Measurements from ENCODE around the gene VEGFA.

VEGFA gene

DNA sequence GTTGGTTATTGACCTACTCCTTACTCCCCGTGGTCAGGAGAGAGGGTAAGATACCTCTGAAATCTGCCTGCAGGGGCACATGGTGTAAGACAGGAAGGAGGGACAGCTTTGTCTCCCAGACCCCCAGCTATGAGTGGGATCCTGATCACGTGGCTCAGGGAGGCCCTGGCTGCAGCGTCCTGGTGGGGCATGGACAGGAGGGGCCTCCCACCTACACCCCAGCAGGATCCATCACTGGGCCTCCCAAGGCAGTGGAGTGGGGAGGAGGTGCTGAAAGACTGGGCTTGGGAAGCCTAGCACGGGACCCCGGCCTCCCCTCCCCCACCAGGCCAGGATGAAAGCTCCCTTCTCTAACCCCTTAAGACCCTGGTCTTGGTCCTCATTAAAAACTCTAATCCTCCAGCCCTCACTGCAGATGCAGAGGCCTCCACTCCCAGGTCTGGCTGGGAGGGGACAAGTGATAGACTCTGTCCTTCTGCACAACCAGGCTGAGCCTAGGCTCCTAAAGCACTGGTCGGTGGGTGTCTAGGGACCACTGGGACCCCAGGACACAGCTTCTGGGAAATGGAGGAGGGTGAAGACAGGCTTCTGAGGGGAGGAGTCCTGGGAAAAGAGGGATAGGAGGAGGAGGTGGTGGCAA lies 29.6 kb upstream of the VEGFA start:
- no peak overlapping the region for H3K4ac ChIP-seq (ENCODE audit: low read depth, low read length)
- no peaks in the 10 kb centered on the region for H3K79me1 ChIP-seq (ENCODE audit: low read length)
- no peaks in the 10 kb centered on the region for H3K79me2 ChIP-seq (ENCODE audit: control insufficient read depth, insufficient read depth, low read length, poor library complexity)
- H3K36me3 ChIP-seq (ENCODE audit: control insufficient read depth in 1 of 2, insufficient read depth in 2 of 2, low read length in 2 of 2), result no peaks in the 10 kb centered on the region
- no peak overlapping the region for H3K27ac ChIP-seq (ENCODE audit: low read depth, low read length)
- H2BK120ac ChIP-seq (ENCODE audit: insufficient read depth, low read length, poor library complexity), result no peak overlapping the region
- no peak overlapping the region for H2BK12ac ChIP-seq (ENCODE audit: low read length)
- H2AFZ ChIP-seq (ENCODE audit: insufficient read depth, low read length, poor library complexity), result no peak overlapping the region
- H4K12ac ChIP-seq (ENCODE audit: low read depth, low read length), result no peak overlapping the region
- no peak overlapping the region for H3K9ac ChIP-seq (ENCODE audit: low read length)
- H4K8ac ChIP-seq (ENCODE audit: low read depth, low read length), result no peak overlapping the region
- no peak overlapping the region for H2AK5ac ChIP-seq (ENCODE audit: low read length)
- no peak for DNase-seq
- H3K4me3 ChIP-seq (ENCODE audit: low read depth, low read length), result no peak overlapping the region
- no peak overlapping the region for H3K14ac ChIP-seq (ENCODE audit: low read length)
- no peak overlapping the region for H3K4me2 ChIP-seq (ENCODE audit: low read length)
- no peak overlapping the region for H3K23ac ChIP-seq (ENCODE audit: low read length)
- H3K27me3 ChIP-seq (ENCODE audit: insufficient read depth, low read length), result no peaks in the 10 kb centered on the region
- peaks cover 0 to 3% of the 10 kb centered on the region in 2 experiments for H3K4me1 ChIP-seq (ENCODE audit: control insufficient read depth in 1 of 2, insufficient read depth in 2 of 2, low read length in 2 of 2)
- WGBS (ENCODE audit: extremely low coverage, insufficient coverage, insufficient read length), result no CpG with 5 or more reads among the region's 6 CpGs
- no peak overlapping the region for H4K91ac ChIP-seq (ENCODE audit: low read depth, low read length)
- no peak overlapping the region for H2BK5ac ChIP-seq (ENCODE audit: low read depth, low read length, poor library complexity)
- H3K18ac ChIP-seq (ENCODE audit: low read length), result no peak overlapping the region
- peaks cover 8% of the 10 kb centered on the region for H3K9me3 ChIP-seq (ENCODE audit: insufficient read depth, low read depth, low read length)

DNA sequence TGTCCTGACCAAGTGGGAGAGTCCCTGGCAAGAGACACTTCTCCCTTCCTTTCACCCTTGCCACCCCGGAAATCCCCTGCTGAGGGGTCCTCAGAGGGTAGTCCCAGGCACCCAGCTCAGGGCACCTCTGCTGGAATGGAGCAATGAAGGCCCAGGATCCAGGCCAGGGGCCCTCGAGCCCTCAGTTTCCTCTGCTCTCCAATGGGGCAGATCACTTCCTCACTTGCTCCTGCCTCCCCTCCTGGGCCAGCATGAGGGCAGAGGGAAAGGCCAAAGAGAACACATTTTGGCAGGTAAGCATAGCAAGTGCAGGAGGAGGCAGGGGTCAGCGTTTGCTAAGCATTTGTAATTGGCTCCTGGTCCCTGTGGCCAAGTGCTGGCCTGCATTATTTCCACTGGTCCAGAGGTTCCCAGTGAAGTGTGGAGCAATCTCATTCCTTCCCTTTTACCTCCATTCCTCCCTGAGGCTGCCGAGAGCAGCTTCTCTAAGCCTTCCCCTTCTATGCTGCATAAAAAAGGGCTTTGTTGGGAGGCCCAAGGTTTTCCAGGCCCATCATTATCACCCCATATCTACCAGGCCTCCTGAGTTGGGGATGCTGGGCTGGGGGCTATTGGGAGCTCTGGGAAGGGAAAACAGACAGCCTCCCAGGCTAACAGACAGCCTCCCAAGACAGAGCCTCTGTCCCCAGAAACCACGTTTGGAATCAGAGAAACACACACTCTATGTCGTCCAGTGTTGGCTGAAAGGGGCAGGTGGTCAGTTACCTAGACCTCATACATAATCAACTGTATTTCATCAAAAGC lies 28.8 kb upstream of the VEGFA start:
- no peak overlapping the region for H3K27ac ChIP-seq (ENCODE audit: low read depth, low read length)
- WGBS (ENCODE audit: extremely low coverage, insufficient coverage, insufficient read length), result no CpG with 5 or more reads among the region's 6 CpGs

DNA sequence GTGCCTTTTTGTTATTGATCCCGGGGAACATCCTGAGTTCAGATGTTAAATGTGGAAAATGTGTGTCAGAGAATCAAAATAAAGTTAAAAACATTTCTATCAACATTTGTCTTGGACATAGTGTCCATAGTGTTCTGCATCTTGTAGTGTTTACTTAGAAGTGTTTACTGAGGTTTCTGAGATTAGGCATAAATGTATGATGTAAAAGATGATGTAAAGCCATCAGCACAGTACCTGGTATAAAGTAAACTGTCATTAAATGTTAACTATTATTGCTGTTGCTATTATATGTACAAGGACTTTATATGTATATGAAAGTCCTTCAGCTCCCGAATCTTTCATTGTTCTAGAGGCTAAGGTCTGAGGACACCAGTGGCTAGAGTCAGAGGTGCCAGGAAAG lies 28.2 kb upstream of the VEGFA start:
- DNase-seq, result no peak
- H2BK12ac ChIP-seq (ENCODE audit: low read length), result no peak overlapping the region
- no peak overlapping the region for H4K91ac ChIP-seq (ENCODE audit: low read depth, low read length)
- H3K23ac ChIP-seq (ENCODE audit: low read length), result no peak overlapping the region
- H3K9me3 ChIP-seq (ENCODE audit: insufficient read depth, low read depth, low read length), result peaks cover 8% of the 10 kb centered on the region
- no peak overlapping the region for H3K27ac ChIP-seq (ENCODE audit: low read depth, low read length)
- H2BK5ac ChIP-seq (ENCODE audit: low read depth, low read length, poor library complexity), result no peak overlapping the region
- H3K79me1 ChIP-seq (ENCODE audit: low read length), result no peaks in the 10 kb centered on the region
- H3K4me2 ChIP-seq (ENCODE audit: low read length), result no peak overlapping the region
- H3K9ac ChIP-seq (ENCODE audit: low read length), result no peak overlapping the region
- no peak overlapping the region for H3K4ac ChIP-seq (ENCODE audit: low read depth, low read length)
- no peaks in the 10 kb centered on the region for H3K79me2 ChIP-seq (ENCODE audit: control insufficient read depth, insufficient read depth, low read length, poor library complexity)
- no peak overlapping the region for H3K4me3 ChIP-seq (ENCODE audit: low read depth, low read length)
- no peaks in the 10 kb centered on the region for H3K27me3 ChIP-seq (ENCODE audit: insufficient read depth, low read length)
- H2BK120ac ChIP-seq (ENCODE audit: insufficient read depth, low read length, poor library complexity), result no peak overlapping the region
- no peak overlapping the region for H4K12ac ChIP-seq (ENCODE audit: low read depth, low read length)
- WGBS (ENCODE audit: extremely low coverage, insufficient coverage, insufficient read length), result no CpG with 5 or more reads among the region's 2 CpGs
- H3K14ac ChIP-seq (ENCODE audit: low read length), result no peak overlapping the region
- H2AFZ ChIP-seq (ENCODE audit: insufficient read depth, low read length, poor library complexity), result no peak overlapping the region
- H3K18ac ChIP-seq (ENCODE audit: low read length), result no peak overlapping the region
- peaks cover 0 to 3% of the 10 kb centered on the region in 2 experiments for H3K4me1 ChIP-seq (ENCODE audit: control insufficient read depth in 1 of 2, insufficient read depth in 2 of 2, low read length in 2 of 2)
- no peak overlapping the region for H2AK5ac ChIP-seq (ENCODE audit: low read length)
- no peaks in the 10 kb centered on the region for H3K36me3 ChIP-seq (ENCODE audit: control insufficient read depth in 1 of 2, insufficient read depth in 2 of 2, low read length in 2 of 2)
- H4K8ac ChIP-seq (ENCODE audit: low read depth, low read length), result no peak overlapping the region

More for the DNA sequence above, 28.8 kb upstream of the VEGFA start:
- H3K18ac ChIP-seq (ENCODE audit: low read length), result no peak overlapping the region
- DNase-seq, result peak; percentile 33 to 64
- no peak overlapping the region for H3K9ac ChIP-seq (ENCODE audit: low read length)
- no peaks in the 10 kb centered on the region for H3K79me1 ChIP-seq (ENCODE audit: low read length)
- H4K8ac ChIP-seq (ENCODE audit: low read depth, low read length), result no peak overlapping the region
- no peak overlapping the region for H3K23ac ChIP-seq (ENCODE audit: low read length)
- no peak overlapping the region for H3K14ac ChIP-seq (ENCODE audit: low read length)
- no peak overlapping the region for H2AFZ ChIP-seq (ENCODE audit: insufficient read depth, low read length, poor library complexity)
- no peaks in the 10 kb centered on the region for H3K36me3 ChIP-seq (ENCODE audit: control insufficient read depth in 1 of 2, insufficient read depth in 2 of 2, low read length in 2 of 2)
- H2BK120ac ChIP-seq (ENCODE audit: insufficient read depth, low read length, poor library complexity), result no peak overlapping the region
- no peak overlapping the region for H4K12ac ChIP-seq (ENCODE audit: low read depth, low read length)
- peaks cover 0 to 3% of the 10 kb centered on the region in 2 experiments for H3K4me1 ChIP-seq (ENCODE audit: control insufficient read depth in 1 of 2, insufficient read depth in 2 of 2, low read length in 2 of 2)
- no peak overlapping the region for H2BK12ac ChIP-seq (ENCODE audit: low read length)
- no peak overlapping the region for H4K91ac ChIP-seq (ENCODE audit: low read depth, low read length)
- no peaks in the 10 kb centered on the region for H3K27me3 ChIP-seq (ENCODE audit: insufficient read depth, low read length)
- no peak overlapping the region for H3K4ac ChIP-seq (ENCODE audit: low read depth, low read length)
- peaks cover 8% of the 10 kb centered on the region for H3K9me3 ChIP-seq (ENCODE audit: insufficient read depth, low read depth, low read length)
- no peak overlapping the region for H3K4me2 ChIP-seq (ENCODE audit: low read length)
- H2AK5ac ChIP-seq (ENCODE audit: low read length), result no peak overlapping the region
- no peaks in the 10 kb centered on the region for H3K79me2 ChIP-seq (ENCODE audit: control insufficient read depth, insufficient read depth, low read length, poor library complexity)
- no peak overlapping the region for H3K4me3 ChIP-seq (ENCODE audit: low read depth, low read length)
- H2BK5ac ChIP-seq (ENCODE audit: low read depth, low read length, poor library complexity), result no peak overlapping the region

- Histone ChIP-seq H2BK12ac (ENCODE audit: low read length) (no peak overlapping the region), H3K4ac (ENCODE audit: low read depth, low read length) (no peak overlapping the region), H2AFZ (ENCODE audit: insufficient read depth, low read length, poor library complexity) (no peak overlapping the region), H3K4me3 (ENCODE audit: low read depth, low read length) (no peak overlapping the region), H3K18ac (ENCODE audit: low read length) (no peak overlapping the region), H3K9me3 (ENCODE audit: insufficient read depth, low read depth, low read length) (peaks cover 8% of the 10 kb centered on the region), H2BK120ac (ENCODE audit: insufficient read depth, low read length, poor library complexity) (no peak overlapping the region), H2AK5ac (ENCODE audit: low read length) (no peak overlapping the region), H3K23ac (ENCODE audit: low read length) (no peak overlapping the region), H3K36me3 (ENCODE audit: control insufficient read depth in 1 of 2, insufficient read depth in 2 of 2, low read length in 2 of 2) (no peaks in the 10 kb centered on the region), H3K4me2 (ENCODE audit: low read length) (no peak overlapping the region), H4K8ac (ENCODE audit: low read depth, low read length) (no peak overlapping the region), H3K79me1 (ENCODE audit: low read length) (no peaks in the 10 kb centered on the region), H4K91ac (ENCODE audit: low read depth, low read length) (no peak overlapping the region), H3K4me1 (ENCODE audit: control insufficient read depth in 1 of 2, insufficient read depth in 2 of 2, low read length in 2 of 2) (peaks cover 0 to 2% of the 10 kb centered on the region in 2 experiments), H2BK5ac (ENCODE audit: low read depth, low read length, poor library complexity) (no peak overlapping the region), H3K27ac (ENCODE audit: low read depth, low read length) (no peak overlapping the region), H3K79me2 (ENCODE audit: control insufficient read depth, insufficient read depth, low read length, poor library complexity) (no peaks in the 10 kb centered on the region), H3K9ac (ENCODE audit: low read length) (no peak overlapping the region), H4K12ac (ENCODE audit: low read depth, low read length) (no peak overlapping the region), H3K27me3 (ENCODE audit: insufficient read depth, low read length) (no peaks in the 10 kb centered on the region), H3K14ac (ENCODE audit: low read length) (no peak overlapping the region)
- WGBS (ENCODE audit: extremely low coverage, insufficient coverage, insufficient read length), result no CpG with 5 or more reads among the region's 3 CpGs
- DNase-seq, result no peak
Measured at GRCh38 chr6:43742285-43742684, 27.7 kb upstream of the VEGFA start.

Data from trophoblast cell (in vitro differentiated cells and primary cell).